ENCODE data around the gene WDR91. TPM values are rescaled to one million over a fixed set of nuclear protein-coding genes. Genes with fewer than 3 reads are reported as not detected.
A peak's percentile ranks its signal among the peaks of the same experiment; 100 is the strongest.
"Not testable (repeated sequence)": the region's sequence is repeated elsewhere in the genome, so short reads cannot be mapped to it uniquely, and the experiment has no call there.

The WDR91 gene
- total RNA-seq, 1 donor from 2014 or later: 66.7 TPM

DNA sequence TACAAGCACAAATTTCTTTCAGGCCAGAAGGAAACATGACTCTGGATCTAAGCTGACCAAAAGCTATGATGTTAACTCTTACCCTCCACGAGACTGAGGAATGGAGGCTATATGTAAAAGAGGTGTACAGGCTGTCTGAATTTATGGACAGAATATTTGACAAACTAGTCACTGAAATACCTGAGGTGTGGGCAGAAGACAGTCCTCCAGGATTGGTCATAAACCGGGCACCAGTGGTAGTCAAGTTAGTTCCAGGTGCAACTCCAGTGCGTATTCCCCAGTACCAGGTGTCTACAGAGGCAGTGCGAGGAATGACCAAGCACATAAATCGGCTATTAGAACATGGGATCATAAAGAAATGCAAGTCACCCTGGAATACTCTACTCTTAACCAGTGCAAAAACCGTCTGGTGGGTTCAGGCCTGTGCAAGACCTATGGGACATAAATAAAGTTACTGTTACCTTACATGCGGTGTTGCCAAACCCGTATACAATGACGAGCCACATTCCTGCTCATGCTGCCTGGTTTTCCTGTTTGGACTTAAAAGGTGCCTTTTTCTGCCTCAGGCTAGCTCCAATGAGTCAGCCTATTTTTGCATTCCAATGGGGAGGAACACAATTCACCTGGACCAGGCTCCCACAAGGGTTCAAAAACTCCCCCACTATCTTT, 34.2 kb downstream of the WDR91 start:
- no peaks in the 10 kb centered on the region for H3K4me1 ChIP-seq
- H3K9me3 ChIP-seq: peaks cover 8 to 19% of the 10 kb centered on the region in 2 donors
- peaks cover 4 to 20% of the 10 kb centered on the region in 2 donors for H3K36me3 ChIP-seq
- H3K27ac ChIP-seq: no peak overlapping the region
- no peak overlapping the region for H3K4me3 ChIP-seq
- TF ChIP-seq, protein P1, sequence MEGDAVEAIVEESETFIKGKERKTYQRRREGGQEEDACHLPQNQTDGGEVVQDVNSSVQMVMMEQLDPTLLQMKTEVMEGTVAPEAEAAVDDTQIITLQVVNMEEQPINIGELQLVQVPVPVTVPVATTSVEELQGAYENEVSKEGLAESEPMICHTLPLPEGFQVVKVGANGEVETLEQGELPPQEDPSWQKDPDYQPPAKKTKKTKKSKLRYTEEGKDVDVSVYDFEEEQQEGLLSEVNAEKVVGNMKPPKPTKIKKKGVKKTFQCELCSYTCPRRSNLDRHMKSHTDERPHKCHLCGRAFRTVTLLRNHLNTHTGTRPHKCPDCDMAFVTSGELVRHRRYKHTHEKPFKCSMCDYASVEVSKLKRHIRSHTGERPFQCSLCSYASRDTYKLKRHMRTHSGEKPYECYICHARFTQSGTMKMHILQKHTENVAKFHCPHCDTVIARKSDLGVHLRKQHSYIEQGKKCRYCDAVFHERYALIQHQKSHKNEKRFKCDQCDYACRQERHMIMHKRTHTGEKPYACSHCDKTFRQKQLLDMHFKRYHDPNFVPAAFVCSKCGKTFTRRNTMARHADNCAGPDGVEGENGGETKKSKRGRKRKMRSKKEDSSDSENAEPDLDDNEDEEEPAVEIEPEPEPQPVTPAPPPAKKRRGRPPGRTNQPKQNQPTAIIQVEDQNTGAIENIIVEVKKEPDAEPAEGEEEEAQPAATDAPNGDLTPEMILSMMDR (IDR thresholded peaks at IDR 0.05): no peak
- H3K27me3 ChIP-seq: no peaks in the 10 kb centered on the region
- DNase-seq (ENCODE audit: low spot score in 2 of 2): no peak
- intact Hi-C loops (cut with DNase I): loop anchor here (10.0 kb wide), 1 partner anchor 382 kb away; no protein-coding TSS in a partner anchor

DNA sequence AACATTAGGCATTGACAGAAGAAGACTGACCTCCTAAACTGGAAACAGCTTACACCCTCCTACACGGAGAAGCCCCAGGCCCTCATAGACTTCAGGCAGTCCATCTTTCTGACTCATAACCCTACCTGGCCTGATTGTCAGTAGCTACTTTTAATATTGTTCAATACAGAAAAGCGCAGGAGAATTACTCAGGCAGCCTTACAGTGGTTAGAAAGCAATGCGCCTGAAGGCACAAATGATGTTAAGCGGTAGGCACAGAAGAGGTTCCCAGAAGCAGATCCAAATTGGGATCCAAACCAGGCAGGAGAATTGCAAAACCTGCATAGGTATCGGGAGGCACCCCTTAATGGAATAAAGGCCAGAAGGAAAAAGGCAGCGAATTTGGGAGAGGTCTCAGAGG, 35.4 kb downstream of the WDR91 start:
- intact Hi-C loops (cut with DNase I): loop anchor here (10.0 kb wide), 1 partner anchor 381 kb away; no protein-coding TSS in a partner anchor
- H3K4me3 ChIP-seq: no peak overlapping the region
- H3K9me3 ChIP-seq: peaks cover 2 to 7% of the 10 kb centered on the region in 2 donors
- no peak overlapping the region for H3K27ac ChIP-seq
- TF ChIP-seq, protein P1 (IDR thresholded peaks at IDR 0.05): no peak
- no peaks in the 10 kb centered on the region for H3K27me3 ChIP-seq
- no peak for DNase-seq (ENCODE audit: low spot score in 2 of 2)
- H3K4me1 ChIP-seq: peaks cover 0 to 8% of the 10 kb centered on the region in 2 donors
- peaks cover 0 to 8% of the 10 kb centered on the region in 2 donors for H3K36me3 ChIP-seq

DNA sequence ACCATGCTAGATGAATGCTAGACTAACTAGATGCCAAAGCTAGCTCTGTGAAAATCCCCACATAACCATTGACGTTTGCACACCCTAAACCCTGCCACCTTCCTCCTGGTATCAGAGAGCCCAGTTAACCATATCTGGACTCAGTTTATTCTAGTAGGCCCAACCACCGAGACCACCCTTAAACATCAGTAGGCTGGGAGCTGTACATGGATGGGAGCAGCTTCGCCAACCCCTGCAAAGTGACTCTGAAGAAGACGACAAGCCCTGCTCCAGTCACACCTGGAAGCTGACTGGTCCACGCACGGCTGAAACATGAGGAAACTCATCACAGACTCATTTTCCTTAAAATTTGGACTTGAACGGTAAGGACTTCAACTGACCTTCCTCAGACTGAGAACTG, 36.4 kb downstream of the WDR91 start:
- Histone ChIP-seq H3K27me3 (no peaks in the 10 kb centered on the region), H3K4me3 (no peak overlapping the region), H3K27ac (no peak overlapping the region), H3K4me1 (peaks cover under 1 to 8% of the 10 kb centered on the region in 2 donors), H3K36me3 (peaks cover 0 to under 1% of the 10 kb centered on the region in 2 donors), H3K9me3 (no peaks in the 10 kb centered on the region)
- intact Hi-C loops (cut with DNase I): loop anchor here (5.0 to 10.0 kb wide), 3 partner anchors 77 to 380 kb away; no protein-coding TSS in a partner anchor
- no peak for DNase-seq (ENCODE audit: low spot score in 2 of 2)
- TF ChIP-seq, protein P1 (IDR thresholded peaks at IDR 0.05): no peak

DNA sequence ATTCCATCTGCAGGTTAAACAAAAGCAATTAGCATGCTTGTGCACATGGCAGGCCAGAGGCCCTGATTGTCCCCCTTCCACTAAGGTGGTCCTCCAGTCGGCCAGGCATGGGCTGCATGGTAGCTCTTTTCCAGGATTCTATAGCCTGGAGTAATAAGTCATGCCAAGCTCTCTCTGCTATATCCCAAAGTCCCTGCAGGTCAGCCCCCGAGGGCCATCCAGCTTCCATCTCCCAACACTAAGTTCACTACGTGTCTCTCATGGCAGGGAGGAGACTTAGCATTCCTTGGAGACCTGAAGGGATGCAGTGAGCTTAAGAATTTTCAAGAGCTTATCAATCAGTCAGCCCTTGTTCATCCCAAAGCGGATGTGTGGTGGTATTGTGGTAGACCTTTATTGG, 37.4 kb downstream of the WDR91 start:
- H3K36me3 ChIP-seq; H3K4me3 ChIP-seq; H3K27me3 ChIP-seq; DNase-seq (ENCODE audit: low spot score in 2 of 2); H3K9me3 ChIP-seq; H3K27ac ChIP-seq: not testable (repeated sequence)
- intact Hi-C loops (cut with DNase I): loop anchor here (5.0 to 10.0 kb wide), 3 partner anchors 78 to 379 kb away; no protein-coding TSS in a partner anchor
- H3K4me1 ChIP-seq: peaks cover 11 to 17% of the 10 kb centered on the region in 2 donors

DNA sequence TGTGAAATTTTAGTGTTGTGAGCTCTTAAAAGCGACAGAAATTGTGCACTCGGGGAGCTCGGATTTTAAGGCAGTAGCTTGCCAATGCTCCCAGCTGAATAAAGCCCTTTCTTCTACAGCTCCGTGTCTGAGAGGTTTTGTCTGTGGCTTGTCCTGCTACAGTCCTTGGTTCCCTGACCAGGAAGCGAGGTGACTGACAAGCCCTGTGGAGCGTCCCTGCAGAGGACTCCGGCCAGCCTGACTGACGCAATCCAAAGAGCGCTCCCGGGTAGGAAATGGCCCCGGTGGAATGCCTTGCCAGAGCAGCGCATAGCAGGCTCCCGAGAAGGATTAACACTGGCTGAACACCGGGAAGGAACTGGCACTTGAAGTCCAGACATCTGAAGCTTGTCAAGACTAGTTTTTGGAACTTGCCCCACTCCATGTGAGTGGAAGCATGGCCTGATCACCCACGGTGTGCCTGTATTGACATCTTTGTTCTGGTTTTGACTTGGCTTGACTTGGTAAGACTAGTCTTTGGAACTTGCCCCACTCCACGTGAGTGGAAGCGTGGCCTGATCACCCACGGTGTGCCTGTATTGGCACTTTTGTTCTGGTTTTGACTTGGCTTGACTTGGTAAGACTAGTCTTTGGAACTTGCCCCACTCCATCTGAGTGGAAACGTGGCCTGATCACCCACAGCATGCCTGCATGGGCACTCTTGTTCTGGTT, 39.6 kb downstream of the WDR91 start:
- peaks cover 12 to 18% of the 10 kb centered on the region in 2 donors for H3K36me3 ChIP-seq
- peak in 1 of 2 donors; percentile 87 for DNase-seq (ENCODE audit: low spot score in 2 of 2)
- not testable (repeated sequence) for H3K9me3 ChIP-seq, H3K27me3 ChIP-seq
- H3K4me1 ChIP-seq: peaks cover 15 to 27% of the 10 kb centered on the region in 2 donors
- intact Hi-C loops (cut with DNase I): loop anchor here (2.0 to 10.0 kb wide), 4 partner anchors 81 to 481 kb away; no protein-coding TSS in a partner anchor
- H3K4me3 ChIP-seq: peak overlapping the region; percentile 68 to 92
- peak overlapping the region; percentile 95 to 98 for H3K27ac ChIP-seq

DNA sequence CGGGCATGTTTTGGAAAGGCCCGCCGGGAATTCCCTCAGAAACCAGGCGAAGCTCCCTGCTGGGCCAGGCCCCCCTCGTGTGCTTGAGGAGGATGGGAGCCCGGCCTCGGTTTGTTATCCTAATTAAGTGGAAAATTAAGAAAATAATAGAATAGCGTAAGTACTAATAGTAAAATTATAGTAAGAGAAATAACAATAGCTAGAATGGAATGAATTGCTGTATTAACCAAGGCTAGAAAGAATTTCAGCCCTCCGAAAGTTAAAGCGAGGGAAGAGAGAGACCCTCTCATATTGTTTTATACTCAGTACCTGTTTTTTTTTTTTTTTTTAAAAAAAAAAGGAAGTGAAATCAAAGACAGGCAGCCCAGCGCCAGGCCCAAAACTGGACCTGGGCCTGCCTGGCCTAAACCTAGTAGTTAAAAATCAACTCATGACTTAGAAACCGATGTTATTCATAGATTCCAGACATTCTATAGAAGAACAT, 40.3 kb downstream of the WDR91 start:
- Histone ChIP-seq H3K4me3 (peak overlapping the region; percentile 68 to 92), H3K36me3 (peaks cover 17 to 25% of the 10 kb centered on the region in 2 donors), H3K4me1 (peaks cover 15 to 27% of the 10 kb centered on the region in 2 donors), H3K27ac (peak overlapping the region; percentile 95 to 98)
- intact Hi-C loops (cut with DNase I): loop anchor here (1.0 to 10.0 kb wide), 8 partner anchors 24 to 525 kb away; partner anchors contain the start of genes AGBL3, BPGM and WDR91
- not testable (repeated sequence) for DNase-seq (ENCODE audit: low spot score in 2 of 2); H3K9me3 ChIP-seq; H3K27me3 ChIP-seq
